ENCODE measurements around the gene RMDN2. TPM values are rescaled to one million over a fixed set of nuclear protein-coding genes. Genes with fewer than 3 reads are reported as not detected.
A peak's percentile ranks its signal among the peaks of the same experiment; 100 is the strongest.
"Not testable (repeated sequence)": the region's sequence is repeated elsewhere in the genome, so short reads cannot be mapped to it uniquely, and the experiment has no call there.

The RMDN2 gene
- total RNA-seq, 1 experiment from 2014 or later, result 3.2 TPM

GRCh38 chr2:37923308-37924055, 1.6 kb upstream of the RMDN2 start:
- intact Hi-C loops (cut with micrococcal nuclease), result no loop called here
- TF ChIP-seq CTCF (IDR thresholded peaks at IDR 0.05; ENCODE audit: unreplicated experiment), result no peak
- Mint-ChIP-seq H3K9me3 (ENCODE audit: unreplicated experiment) (no peaks in the 10 kb centered on the region), H3K4me3 (ENCODE audit: unreplicated experiment) (peak overlapping the region; percentile 83), H3K36me3 (ENCODE audit: insufficient read depth, unreplicated experiment) (no peaks in the 10 kb centered on the region), H3K27me3 (ENCODE audit: insufficient read depth, unreplicated experiment) (no peaks in the 10 kb centered on the region), H3K27ac (ENCODE audit: low read depth, unreplicated experiment) (no peak overlapping the region), H3K4me1 (ENCODE audit: insufficient read depth, unreplicated experiment) (peaks cover 9% of the 10 kb centered on the region)
- no peak for DNase-seq (ENCODE audit: unreplicated experiment)
- ChIA-PET CTCF (no interaction called here), POLR2A (interaction anchor here (0.6 kb wide), 1 partner anchor 39 kb away, joined by 3 read pairs; no protein-coding TSS in a partner anchor)
- no TSS peak for BruUV-seq (replicated peaks)

- POLR2A ChIA-PET, result interaction anchor here (0.7 kb wide), 1 partner anchor 812 kb away, joined by 5 read pairs; no protein-coding TSS in a partner anchor
- Mint-ChIP-seq H3K9me3 (ENCODE audit: unreplicated experiment) (no peaks in the 10 kb centered on the region), H3K4me3 (ENCODE audit: unreplicated experiment) (no peak overlapping the region), H3K36me3 (ENCODE audit: insufficient read depth, unreplicated experiment) (peaks cover 7% of the 10 kb centered on the region), H3K4me1 (ENCODE audit: insufficient read depth, unreplicated experiment) (peaks cover 8% of the 10 kb centered on the region), H3K27me3 (ENCODE audit: insufficient read depth, unreplicated experiment) (no peaks in the 10 kb centered on the region), H3K27ac (ENCODE audit: low read depth, unreplicated experiment) (no peak overlapping the region)
- intact Hi-C loops (cut with micrococcal nuclease), result no loop called here
- no peak for TF ChIP-seq CTCF (IDR thresholded peaks at IDR 0.05; ENCODE audit: unreplicated experiment)
- no TSS peak for BruUV-seq (replicated peaks)
- CTCF ChIA-PET, result interaction anchor here (0.6 to 1.8 kb wide), 5 partner anchors 34 to 1211 kb away, joined by 3 to 8 read pairs (median 4); no protein-coding TSS in a partner anchor
- DNase-seq (ENCODE audit: unreplicated experiment), result no peak
Observed at GRCh38 chr2:37926635-37927034, 1.5 kb downstream of the RMDN2 start.

- Mint-ChIP-seq H3K27ac (ENCODE audit: low read depth, unreplicated experiment) (no peak overlapping the region), H3K36me3 (ENCODE audit: insufficient read depth, unreplicated experiment) (peaks cover 7% of the 10 kb centered on the region), H3K27me3 (ENCODE audit: insufficient read depth, unreplicated experiment) (no peaks in the 10 kb centered on the region), H3K9me3 (ENCODE audit: unreplicated experiment) (no peaks in the 10 kb centered on the region), H3K4me3 (ENCODE audit: unreplicated experiment) (no peak overlapping the region), H3K4me1 (ENCODE audit: insufficient read depth, unreplicated experiment) (peaks cover 8% of the 10 kb centered on the region)
- no peak for DNase-seq (ENCODE audit: unreplicated experiment)
- intact Hi-C loops (cut with micrococcal nuclease), result no loop called here
- POLR2A ChIA-PET, result interaction anchor here (1.2 kb wide), 1 partner anchor 17 kb away, joined by 3 read pairs; no protein-coding TSS in a partner anchor
- no peak for TF ChIP-seq CTCF (IDR thresholded peaks at IDR 0.05; ENCODE audit: unreplicated experiment)
- BruUV-seq (replicated peaks), result no TSS peak
- CTCF ChIA-PET, result interaction anchor here (0.5 kb wide), 1 partner anchor 160 kb away, joined by 4 read pairs; no protein-coding TSS in a partner anchor
Observed at GRCh38 chr2:37928377-37928776, 3.3 kb downstream of the RMDN2 start.

- BruUV-seq (replicated peaks); H3K4me3 Mint-ChIP-seq (ENCODE audit: unreplicated experiment); DNase-seq (ENCODE audit: unreplicated experiment); H3K4me1 Mint-ChIP-seq (ENCODE audit: insufficient read depth, unreplicated experiment); POLR2A ChIA-PET; intact Hi-C loops (cut with micrococcal nuclease); H3K9me3 Mint-ChIP-seq (ENCODE audit: unreplicated experiment); H3K36me3 Mint-ChIP-seq (ENCODE audit: insufficient read depth, unreplicated experiment); CTCF ChIA-PET; H3K27me3 Mint-ChIP-seq (ENCODE audit: insufficient read depth, unreplicated experiment): not testable (repeated sequence)
- peak overlapping the region; percentile 39 for H3K27ac Mint-ChIP-seq (ENCODE audit: low read depth, unreplicated experiment)
Observed at GRCh38 chr2:37930392-37930791, 5.3 kb downstream of the RMDN2 start.

GRCh38 chr2:37932873-37933272, 7.8 kb downstream of the RMDN2 start:
- H3K9me3 Mint-ChIP-seq (ENCODE audit: unreplicated experiment); H3K4me3 Mint-ChIP-seq (ENCODE audit: unreplicated experiment); H3K36me3 Mint-ChIP-seq (ENCODE audit: insufficient read depth, unreplicated experiment); H3K4me1 Mint-ChIP-seq (ENCODE audit: insufficient read depth, unreplicated experiment); H3K27ac Mint-ChIP-seq (ENCODE audit: low read depth, unreplicated experiment); BruUV-seq (replicated peaks); intact Hi-C loops (cut with micrococcal nuclease); DNase-seq (ENCODE audit: unreplicated experiment); H3K27me3 Mint-ChIP-seq (ENCODE audit: insufficient read depth, unreplicated experiment); POLR2A ChIA-PET; CTCF ChIA-PET: not testable (repeated sequence)

Measured in MCF 10A (cell line).